Neural crest cell (in vitro differentiated cells): ENCODE results near the gene AGMO. TPM values are rescaled to one million over a fixed set of nuclear protein-coding genes. Genes with fewer than 3 reads are reported as not detected.

Experiments
- DNase-seq: peaks from one replicate; pipeline ENCODE4 v3.0.0; 2021; ENCODE audit warnings: low read depth, mixed read lengths, low spot score
- H3K27ac Mint-ChIP-seq: one replicate; pipeline ENCODE4 v1.8.0; 2021; ENCODE audit warnings: mild to moderate bottlenecking, mixed read lengths; ENCODE audit not compliant: unreplicated experiment
- H3K27me3 Mint-ChIP-seq: 2 replicates; pipeline ENCODE4 v1.8.0; 2021; ENCODE audit warnings: low read depth, mild to moderate bottlenecking, mixed read lengths
- H3K36me3 Mint-ChIP-seq: 2 replicates; pipeline ENCODE4 v1.8.0; 2021; ENCODE audit warnings: low read depth, mild to moderate bottlenecking, mixed read lengths
- H3K4me1 Mint-ChIP-seq: 2 replicates; pipeline ENCODE4 v1.8.0; 2021; ENCODE audit warnings: mixed read lengths
- H3K4me3 Mint-ChIP-seq: one replicate; pipeline ENCODE4 v1.8.0; 2021; ENCODE audit warnings: mild to moderate bottlenecking, mixed read lengths
- H3K9me3 Mint-ChIP-seq: 2 replicates; pipeline ENCODE4 v1.8.0; 2021; ENCODE audit warnings: mixed read lengths
- CTCF ChIP-seq: fragments of 200-600 bp; sonication (generic); conservative IDR thresholded peaks from 2 replicates; pipeline ENCODE4 v1.5.0; 2021; ENCODE audit warnings: antibody characterized with exemption, mild to moderate bottlenecking
- total RNA-seq: library from RNA; stranded (reverse); gene quantifications from 2 replicates; pipeline ENCODE4 v1.2.1, GENCODE V29; 2021

The AGMO gene
- total RNA-seq, 1 donor from 2014 or later, result 0.51 TPM

GRCh38 chr7:15407910-15408309 lies 153.9 kb downstream of the AGMO start:
- Mint-ChIP-seq H3K4me1 (no peaks in the 10 kb centered on the region), H3K9me3 (no peaks in the 10 kb centered on the region), H3K36me3 (peaks cover 3% of the 10 kb centered on the region), H3K4me3 (no peak overlapping the region), H3K27ac (no peak overlapping the region), H3K27me3 (no peaks in the 10 kb centered on the region)
- no peak for TF ChIP-seq CTCF
- DNase-seq, result no peak

- H3K27ac Mint-ChIP-seq, result no peak overlapping the region
Measured at GRCh38 chr7:15403751-15404150, 158.1 kb downstream of the AGMO start.

GRCh38 chr7:15403315-15403714 lies 158.5 kb downstream of the AGMO start:
- H3K4me1 Mint-ChIP-seq, result no peaks in the 10 kb centered on the region
- H3K27ac Mint-ChIP-seq, result no peak overlapping the region

More at GRCh38 chr7:15403751-15404150, 158.1 kb downstream of the AGMO start:
- Mint-ChIP-seq H3K4me1 (no peaks in the 10 kb centered on the region), H3K4me3 (no peak overlapping the region), H3K36me3 (no peaks in the 10 kb centered on the region), H3K27me3 (no peaks in the 10 kb centered on the region), H3K9me3 (no peaks in the 10 kb centered on the region)
- TF ChIP-seq CTCF, result no peak
- no peak for DNase-seq

GRCh38 chr7:15402436-15403136 lies 159.2 kb downstream of the AGMO start:
- Mint-ChIP-seq H3K4me1 (no peaks in the 10 kb centered on the region), H3K36me3 (no peaks in the 10 kb centered on the region), H3K9me3 (peaks cover under 1% of the 10 kb centered on the region), H3K27me3 (no peaks in the 10 kb centered on the region), H3K4me3 (no peak overlapping the region), H3K27ac (no peak overlapping the region)
- no peak for DNase-seq
- TF ChIP-seq CTCF, result no peak

More at GRCh38 chr7:15403315-15403714, 158.5 kb downstream of the AGMO start:
- Mint-ChIP-seq H3K4me3 (no peak overlapping the region), H3K9me3 (no peaks in the 10 kb centered on the region), H3K36me3 (no peaks in the 10 kb centered on the region), H3K27me3 (no peaks in the 10 kb centered on the region)
- TF ChIP-seq CTCF, result no peak
- no peak for DNase-seq

GRCh38 chr7:15400440-15400839 lies 161.4 kb downstream of the AGMO start:
- Mint-ChIP-seq H3K36me3 (peaks cover 3% of the 10 kb centered on the region), H3K4me3 (no peak overlapping the region), H3K27me3 (no peaks in the 10 kb centered on the region), H3K27ac (no peak overlapping the region), H3K4me1 (no peaks in the 10 kb centered on the region), H3K9me3 (peaks cover 2% of the 10 kb centered on the region)
- no peak for DNase-seq
- TF ChIP-seq CTCF, result no peak
